HG03175 (cell line): ENCODE measurements around the gene DELE1.
"Not testable (repeated sequence)": the region's sequence is repeated elsewhere in the genome, so short reads cannot be mapped to it uniquely, and the experiment has no call there.

Experiments
- ATAC-seq: cut with Tn5 transposase; IDR thresholded peaks from one replicate; pipeline ENCODE4 v1.9.1; 2021; ENCODE audit warnings: mild to moderate bottlenecking, moderate library complexity; ENCODE audit not compliant: unreplicated experiment

The DELE1 gene

GRCh38 chr5:141920771-141921170 lies 2.9 kb upstream of the DELE1 start:
- ATAC-seq, result no peak

GRCh38 chr5:141922827-141923447 lies 734 bp upstream of the DELE1 start:
- ATAC-seq, result not testable (repeated sequence)

GRCh38 chr5:141926434-141926833 lies 2.8 kb downstream of the DELE1 start:
- ATAC-seq, result no peak

GRCh38 chr5:141928051-141928450 lies 4.4 kb downstream of the DELE1 start:
- ATAC-seq, result no peak

DNA sequence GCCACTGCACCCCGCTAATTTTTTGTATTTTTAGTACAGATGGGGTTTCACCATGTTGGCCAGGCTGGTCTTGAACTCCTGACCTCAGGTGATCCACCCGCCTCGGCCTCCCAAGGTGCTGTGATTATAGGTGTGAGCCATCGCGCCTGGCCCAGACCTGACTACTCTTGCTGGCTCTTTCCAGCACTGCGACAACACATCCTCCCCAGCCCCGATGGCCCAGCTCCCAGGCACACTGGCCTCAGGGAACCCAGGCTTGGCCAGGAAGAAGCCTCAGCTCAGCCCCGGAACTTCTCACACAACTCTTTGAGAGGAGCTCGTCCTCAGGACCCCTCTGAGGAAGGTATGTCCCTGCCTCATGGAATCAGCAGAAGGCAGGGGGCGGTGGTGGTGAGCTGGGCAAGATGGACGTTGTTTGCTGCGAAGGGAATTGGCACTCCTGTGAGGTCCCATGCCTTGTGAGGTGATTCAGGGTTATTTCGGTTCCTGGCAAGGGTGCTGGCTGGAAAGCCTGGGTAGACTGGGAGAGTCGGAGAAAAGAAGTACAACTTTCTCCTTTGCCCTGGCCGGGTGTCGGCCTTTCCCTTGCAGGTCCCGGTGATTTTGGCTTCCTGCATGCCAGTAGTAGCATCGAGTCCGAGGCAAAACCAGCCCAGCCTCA lies 5.9 kb downstream of the DELE1 start:
- no peak for ATAC-seq

DNA sequence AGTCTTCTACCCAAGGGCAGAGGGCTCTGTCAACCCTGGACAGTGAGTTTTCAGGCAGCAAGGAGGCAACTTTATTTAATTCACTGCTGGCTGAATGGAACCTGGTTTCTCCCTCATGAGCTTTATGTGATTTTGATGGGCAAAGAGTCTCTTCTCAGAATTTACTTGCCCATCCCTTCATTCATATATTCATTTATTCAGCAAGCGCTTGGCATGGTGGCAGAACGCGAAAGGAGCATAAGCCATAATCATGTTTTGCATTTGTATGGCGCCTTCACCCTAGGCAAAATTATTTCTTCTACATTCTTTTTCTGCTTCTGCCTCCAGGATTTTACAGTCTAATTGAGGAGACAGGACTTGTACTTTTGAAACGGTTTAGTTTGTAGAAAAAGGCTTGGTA lies 8.0 kb downstream of the DELE1 start:
- ATAC-seq, result no peak

DNA sequence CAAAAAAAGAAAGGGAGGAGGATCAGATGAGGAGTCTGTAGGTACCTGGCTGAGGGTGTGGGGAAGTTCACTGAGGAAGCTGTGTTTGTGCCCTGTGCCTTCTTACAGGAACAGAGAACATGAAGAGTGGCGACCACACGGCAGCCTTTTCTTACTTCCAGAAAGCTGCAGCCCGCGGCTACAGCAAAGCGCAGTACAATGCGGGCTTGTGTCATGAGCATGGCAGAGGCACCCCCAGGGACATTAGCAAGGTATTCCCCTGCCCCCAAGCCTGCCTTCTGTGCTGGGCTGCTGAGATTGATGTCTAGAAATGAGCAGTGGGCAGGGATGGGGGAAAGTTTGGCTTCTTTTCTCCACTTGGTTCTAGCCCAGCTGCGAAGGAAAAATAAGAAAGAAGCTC lies 9.5 kb downstream of the DELE1 start:
- ATAC-seq, result no peak

DNA sequence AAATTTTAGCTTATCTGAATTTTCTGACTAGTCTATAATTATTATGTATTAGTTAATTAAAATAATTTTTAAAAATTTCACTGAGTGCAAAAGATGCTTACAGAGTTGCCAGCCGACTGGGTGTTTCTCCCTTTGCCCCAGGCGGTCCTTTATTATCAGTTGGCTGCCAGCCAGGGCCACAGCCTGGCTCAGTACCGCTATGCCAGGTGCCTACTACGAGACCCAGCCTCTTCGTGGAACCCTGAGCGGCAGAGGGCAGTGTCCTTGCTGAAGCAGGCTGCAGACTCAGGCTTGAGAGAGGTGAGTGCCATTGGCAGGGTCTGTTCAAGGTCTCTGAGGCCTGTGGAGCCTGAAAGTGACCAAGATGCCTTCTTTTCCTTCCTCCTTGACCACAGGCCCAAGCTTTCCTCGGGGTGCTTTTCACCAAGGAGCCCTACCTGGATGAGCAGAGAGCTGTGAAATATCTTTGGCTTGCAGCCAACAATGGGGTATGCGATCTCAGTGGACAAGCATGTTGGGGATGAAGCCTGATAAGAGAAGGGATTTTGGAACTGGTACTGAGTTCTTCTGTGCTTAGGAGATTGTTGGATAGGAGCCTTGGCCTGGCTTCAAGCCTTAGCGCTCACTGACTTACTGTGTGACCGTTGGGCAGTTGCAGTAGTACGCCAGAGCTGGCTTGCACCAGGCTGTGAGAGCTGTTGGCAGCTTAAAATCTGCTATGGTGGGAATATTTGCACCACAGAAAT lies 10.6 kb downstream of the DELE1 start:
- ATAC-seq, result no peak

DNA sequence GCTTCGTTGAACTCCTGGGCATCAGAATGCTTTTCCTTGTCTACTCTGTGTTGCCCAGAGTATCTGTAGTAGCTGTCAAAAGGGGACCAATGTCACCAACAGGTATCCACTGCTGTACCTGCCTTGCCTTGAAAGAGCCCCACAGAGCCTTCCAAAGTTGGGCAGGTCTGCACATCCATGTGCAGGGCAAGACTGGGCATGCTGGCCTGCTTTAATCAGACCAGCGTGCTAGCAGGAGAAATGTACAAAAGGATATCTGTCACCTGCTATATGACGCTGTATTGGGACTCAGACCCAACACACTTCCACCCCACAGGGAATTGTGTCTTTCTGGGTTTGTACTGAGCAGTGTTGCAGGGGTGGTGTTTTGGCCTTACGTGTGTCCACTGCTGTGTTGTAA lies 11.9 kb downstream of the DELE1 start:
- no peak for ATAC-seq

DNA sequence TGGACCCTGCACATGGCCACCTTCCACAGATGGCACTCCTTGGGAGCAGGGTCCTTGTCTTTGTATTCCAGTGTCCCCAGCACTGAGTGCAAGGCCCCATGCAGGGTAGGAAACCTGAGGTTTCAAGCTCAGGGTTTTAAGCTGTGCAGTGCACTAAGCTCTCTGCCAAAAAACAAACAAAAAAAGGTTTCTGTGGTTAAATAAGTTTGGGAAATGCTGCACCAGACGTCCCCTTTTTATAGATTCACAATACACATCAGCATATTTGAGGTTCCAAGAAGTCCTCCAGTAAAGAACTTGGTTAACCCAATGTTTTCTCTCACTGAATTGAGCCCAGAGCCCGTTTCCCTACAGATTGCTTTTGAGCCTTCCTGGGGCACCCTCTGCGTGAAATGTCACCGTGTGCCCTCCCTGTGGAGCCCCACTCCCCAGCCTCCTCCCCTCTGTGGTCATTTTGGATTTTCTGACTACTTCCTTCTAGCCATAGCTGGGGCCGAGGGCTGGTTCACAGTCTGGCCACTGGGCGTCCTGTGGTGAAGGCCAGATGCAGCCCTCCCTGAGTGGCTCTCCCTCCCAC lies 17.1 kb downstream of the DELE1 start:
- ATAC-seq, result no peak

DNA sequence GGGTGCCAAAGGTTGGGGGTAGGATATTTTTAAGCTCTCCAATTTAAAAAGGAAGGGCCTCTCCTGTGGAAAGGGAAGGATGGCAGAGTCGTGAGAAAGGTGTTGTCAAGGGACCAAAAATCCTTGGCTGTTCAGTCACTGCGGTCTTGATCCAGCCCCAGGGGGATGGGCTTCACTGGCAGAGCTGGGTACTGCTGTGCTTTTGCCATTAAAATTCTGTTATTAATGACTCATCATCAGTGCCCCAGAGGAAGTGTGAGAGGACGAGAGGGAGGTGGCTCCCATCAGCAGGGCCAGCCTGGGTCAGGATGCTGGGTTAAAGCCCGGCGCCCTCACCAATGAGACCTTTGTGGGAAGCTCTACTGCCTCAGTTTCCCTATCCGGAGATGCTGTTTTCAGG lies 17.6 kb downstream of the DELE1 start:
- no peak for ATAC-seq

DNA sequence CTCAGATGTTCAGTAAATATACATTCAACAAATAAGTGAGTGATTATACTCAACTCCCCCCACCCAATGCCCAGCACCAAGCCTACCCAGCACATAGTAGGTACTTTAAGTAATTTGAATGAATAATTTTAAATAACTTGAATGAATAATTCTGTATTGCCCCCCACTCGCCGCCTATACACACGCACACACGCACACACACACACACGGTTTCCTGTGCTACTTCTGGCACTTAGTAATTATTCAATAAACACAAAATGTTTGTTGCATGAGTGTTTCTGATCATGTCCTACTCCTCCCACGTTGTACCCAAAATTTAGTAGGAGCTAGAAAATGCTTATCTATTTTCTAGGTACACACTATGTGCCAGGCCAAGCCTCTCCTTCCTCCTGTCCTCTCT lies 18.1 kb downstream of the DELE1 start:
- no peak for ATAC-seq

DNA sequence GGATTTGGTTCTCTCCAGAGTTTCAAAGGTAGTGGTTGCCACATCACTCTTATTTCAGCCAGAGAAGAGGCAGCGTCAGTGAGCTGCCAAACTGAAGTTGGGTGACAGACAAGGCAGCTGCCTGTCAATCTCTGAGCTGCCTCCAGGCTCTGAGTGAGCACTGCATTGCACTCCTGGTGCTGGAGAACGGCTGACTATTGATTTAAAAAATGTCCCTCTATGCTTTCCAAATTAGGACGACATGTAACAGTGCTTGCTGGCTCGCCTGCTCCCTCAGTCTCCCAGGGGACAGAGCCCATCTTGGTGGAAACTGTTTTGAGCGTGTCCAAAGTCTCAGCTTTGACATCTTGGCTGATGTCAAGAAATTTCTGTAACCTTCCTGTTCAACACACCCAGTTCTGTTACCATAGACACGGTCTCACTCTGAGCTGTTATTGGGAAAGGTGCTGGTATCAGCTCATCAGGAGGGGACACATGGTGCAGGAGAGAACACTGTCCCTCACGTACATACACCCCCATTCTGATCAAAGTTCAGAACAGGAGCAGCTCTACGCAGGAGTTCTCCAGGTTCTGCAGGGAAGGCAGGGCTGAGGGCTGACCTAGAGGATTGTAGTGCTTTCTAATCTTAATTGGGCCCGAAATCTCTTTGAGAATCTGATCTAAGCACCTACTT lies 18.6 kb downstream of the DELE1 start:
- no peak for ATAC-seq

DNA sequence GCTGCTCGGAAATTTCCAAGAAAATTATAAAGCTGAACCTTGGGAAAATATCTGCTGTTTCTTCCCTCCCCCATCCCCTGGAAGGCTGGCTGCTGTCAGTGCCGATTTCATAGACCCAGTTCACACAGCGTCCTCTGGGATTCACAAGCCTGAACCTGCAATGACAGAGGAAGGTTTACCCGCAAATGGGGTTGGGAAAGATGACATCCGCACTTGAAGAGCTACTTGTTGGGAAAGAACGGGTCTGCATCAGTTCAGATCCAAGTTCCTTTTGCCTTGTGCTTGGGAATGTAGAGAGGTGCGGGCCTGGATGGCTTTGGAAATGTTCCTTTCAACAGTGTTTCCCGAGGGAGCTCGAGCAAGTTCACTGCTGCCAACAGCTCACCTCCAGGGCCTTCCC lies 20.4 kb downstream of the DELE1 start:
- ATAC-seq, result no peak

- ATAC-seq, result no peak
Observed at GRCh38 chr5:141945511-141946051, 21.9 kb downstream of the DELE1 start.

- no peak for ATAC-seq
Observed at GRCh38 chr5:141947316-141947715, 23.6 kb downstream of the DELE1 start.

- no peak for ATAC-seq
Observed at GRCh38 chr5:141948812-141949211, 25.1 kb downstream of the DELE1 start.

GRCh38 chr5:141949511-141949910 lies 25.8 kb downstream of the DELE1 start:
- ATAC-seq, result no peak

DNA sequence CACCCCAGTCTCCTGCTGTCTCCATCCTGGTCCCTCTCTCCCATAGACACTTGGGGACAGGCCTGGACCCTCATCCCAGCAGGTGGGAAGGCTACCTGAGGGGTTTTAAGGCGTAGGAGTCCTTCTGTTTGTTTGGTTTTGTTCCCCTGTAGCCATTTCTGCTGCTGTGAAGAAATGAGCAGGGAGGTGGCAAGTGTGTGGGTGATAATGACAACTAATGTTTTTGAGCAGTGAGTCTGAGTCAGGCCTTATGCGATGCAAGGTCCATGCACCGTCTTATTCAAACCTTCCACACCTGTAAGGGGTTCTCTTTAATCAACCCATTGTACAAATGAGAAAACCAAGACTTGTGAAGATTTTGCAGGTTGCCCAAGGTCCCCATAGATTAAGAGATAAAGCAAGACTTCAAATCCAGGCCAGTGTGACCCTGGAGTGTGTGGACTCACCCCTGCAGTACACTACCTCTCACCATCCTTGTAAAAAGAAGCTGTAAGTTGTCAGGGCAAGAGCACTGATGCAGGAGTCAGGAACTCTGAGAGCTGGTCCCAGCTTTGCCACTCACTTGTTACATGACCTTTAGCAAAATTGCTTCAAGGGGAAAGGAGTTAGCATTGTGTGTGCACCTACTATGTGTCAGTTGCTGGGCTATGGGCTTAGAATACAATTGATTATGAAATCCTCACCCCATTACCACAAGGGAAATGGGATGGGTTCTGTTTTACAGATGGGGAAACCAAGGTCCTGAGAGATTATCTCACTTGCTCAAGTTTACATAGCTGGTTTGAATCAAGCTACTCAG lies 26.7 kb downstream of the DELE1 start:
- no peak for ATAC-seq

- peak; percentile 87 for ATAC-seq
Observed at GRCh38 chr5:141951332-141951781, 27.7 kb downstream of the DELE1 start.
